Measurements from ENCODE around the gene YWHAG.
"Not testable (repeated sequence)": the region's sequence is repeated elsewhere in the genome, so short reads cannot be mapped to it uniquely, and the experiment has no call there.

YWHAG gene

GRCh38 chr7:76347710-76348109, 11.1 kb downstream of the YWHAG start:
- DNase-seq (ENCODE audit: low read depth), result no peak

DNA sequence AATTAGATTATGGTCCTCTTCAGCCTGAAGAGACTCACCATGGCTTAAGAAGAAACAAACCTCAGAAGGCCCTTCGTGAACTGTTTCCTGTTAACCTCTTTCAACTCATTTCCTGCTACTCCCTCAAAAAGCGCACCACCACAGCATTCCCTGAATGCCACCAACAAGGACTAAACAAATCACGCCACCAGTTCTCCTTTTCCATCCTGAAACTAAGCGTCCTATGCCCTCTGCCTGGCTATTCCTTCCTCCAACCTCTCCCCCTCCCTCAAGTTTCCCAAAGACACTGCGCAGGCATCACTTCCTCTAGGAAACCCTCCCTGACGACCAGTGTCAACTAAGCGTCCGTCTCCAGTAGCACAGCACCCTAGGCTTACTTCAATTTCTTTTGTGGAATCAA, 12.0 kb downstream of the YWHAG start:
- DNase-seq (ENCODE audit: low read depth), result no peak

DNA sequence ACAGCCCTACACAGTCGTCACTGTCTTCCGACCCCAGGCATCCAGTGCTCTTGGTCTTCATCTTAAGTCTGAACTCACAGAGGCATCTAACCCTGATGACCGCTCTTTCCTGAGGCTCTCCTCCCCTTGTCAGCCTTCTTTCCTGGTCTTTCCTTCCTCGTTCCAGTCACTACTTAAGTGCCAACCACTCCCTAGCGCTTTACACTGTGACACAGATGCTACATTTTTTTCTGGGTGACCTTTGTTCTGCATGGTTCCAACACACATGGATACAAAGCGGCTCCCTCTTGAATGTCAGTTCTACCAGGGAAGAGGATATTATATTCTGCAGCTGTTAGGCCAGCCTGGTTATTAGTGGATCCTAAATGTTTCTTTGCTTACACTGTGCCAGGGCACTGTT, 12.7 kb downstream of the YWHAG start:
- no peak for DNase-seq (ENCODE audit: low read depth)

- DNase-seq (ENCODE audit: low read depth), result no peak
Observed at GRCh38 chr7:76343931-76344321, 14.9 kb downstream of the YWHAG start.

DNA sequence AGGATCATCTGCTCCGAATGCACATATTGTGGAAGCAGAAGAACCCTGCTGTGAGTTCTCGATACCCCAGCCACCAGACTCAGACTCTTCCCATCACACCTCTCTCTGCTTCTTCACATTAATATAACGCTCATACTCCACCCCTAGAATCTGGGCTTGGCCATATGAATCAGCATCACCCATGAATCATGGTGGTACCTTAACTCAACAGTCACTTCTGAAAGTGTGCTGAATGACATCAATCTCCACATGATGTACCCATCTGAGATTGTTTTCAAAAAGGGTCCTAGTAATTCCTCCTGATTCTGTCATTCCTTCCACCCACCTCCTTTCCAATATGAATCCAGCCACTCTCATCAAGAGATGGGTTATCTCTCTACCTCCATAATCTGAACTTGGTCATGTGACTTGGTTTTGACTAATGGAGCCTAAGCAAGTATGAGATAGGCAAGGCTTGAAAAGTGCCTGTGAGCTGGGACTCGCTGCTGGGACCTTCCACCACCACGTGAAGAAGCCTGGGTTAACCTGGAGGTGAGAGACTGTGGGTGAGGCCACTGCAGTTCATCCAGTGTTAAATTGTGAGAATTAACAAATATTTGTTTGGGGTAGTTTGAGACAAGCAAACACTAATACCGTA, 15.4 kb downstream of the YWHAG start:
- DNase-seq (ENCODE audit: low read depth), result peak; percentile 56

GRCh38 chr7:76342222-76342621, 16.6 kb downstream of the YWHAG start:
- DNase-seq (ENCODE audit: low read depth), result no peak

DNA sequence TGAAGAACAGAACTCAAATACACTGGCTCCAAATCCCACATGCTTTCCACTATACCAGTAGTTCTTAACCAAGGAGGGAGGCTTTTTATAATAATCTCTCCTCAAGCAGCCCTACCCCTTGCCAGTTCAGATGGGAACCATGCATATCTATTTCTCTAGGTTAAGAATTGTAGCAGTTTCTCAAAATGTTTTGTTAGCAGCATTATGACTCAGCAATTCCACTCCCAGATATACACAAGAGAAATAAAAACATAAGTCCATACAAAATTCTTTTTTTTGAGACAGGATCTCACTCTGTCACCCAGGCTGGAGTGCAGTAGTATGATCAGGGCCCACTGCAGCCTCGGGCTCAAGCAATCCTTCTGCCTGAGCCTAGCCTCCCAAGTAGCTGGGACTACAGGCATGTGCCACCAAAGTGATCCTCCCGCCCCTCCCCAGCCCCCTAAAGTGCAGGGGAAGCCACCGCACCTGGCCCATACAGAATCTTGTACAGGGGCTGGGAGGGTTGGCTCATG, 18.1 kb downstream of the YWHAG start:
- peak; percentile 32 for DNase-seq (ENCODE audit: low read depth)

DNA sequence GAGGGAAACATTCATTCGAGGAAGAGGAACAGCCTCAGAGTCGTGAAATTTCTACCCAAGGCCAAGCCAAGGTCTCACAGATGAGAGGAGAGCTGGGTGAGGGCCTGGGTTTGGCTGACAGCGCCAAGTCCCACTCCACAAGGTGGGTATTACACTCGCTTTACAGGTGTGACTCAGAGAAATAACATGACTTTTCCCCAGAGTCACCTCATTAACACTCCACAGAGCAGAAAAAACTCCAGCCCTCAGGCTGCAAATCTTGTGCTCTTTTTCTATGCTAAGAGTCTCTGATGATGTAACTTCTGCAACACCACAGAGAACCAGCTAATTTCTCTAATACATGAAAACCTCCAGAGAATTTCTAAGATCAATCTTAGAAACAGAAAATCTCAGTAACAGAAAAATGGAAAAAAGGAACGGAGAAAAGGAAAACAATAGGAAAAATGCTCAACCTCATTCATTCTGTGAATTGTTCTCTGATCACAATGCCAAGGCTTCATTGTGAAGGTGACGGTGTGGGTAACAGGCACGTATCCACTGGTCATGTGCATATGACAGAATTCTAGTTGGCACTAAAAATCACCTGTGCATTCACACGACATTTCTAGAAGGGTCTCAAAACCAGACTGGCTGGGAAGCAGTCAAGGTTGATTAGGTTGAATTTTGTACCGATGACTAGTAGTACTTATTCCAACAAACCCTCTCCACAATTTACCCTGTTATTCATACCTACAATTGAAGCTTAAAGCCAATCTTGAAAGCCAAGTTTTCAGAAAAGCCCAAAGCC, 20.3 kb downstream of the YWHAG start:
- DNase-seq (ENCODE audit: low read depth), result peak; percentile 36

DNA sequence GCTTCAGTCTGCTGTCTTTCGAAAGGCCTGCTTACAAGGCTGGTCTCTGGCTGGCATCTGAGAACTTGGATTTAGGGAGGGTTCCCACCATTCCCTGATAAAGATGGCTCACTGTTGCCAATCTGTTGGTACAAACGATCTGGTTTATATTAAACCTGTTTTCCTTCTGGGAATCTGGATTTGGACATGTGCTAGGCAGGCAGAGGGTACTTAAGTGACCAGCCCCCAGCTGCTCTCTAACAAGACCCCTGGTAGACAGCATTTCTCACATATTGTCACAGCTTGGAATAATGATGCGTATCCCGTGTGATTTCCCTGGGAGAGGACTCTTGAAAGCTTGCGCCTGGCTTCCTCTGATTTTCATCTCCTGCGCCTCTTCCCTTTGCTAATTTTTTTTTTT, 21.6 kb downstream of the YWHAG start:
- DNase-seq (ENCODE audit: low read depth), result no peak

GRCh38 chr7:76336094-76336493, 22.7 kb downstream of the YWHAG start:
- DNase-seq (ENCODE audit: low read depth), result no peak

- DNase-seq (ENCODE audit: low read depth), result not testable (repeated sequence)
Observed at GRCh38 chr7:76335417-76335816, 23.4 kb downstream of the YWHAG start.

DNA sequence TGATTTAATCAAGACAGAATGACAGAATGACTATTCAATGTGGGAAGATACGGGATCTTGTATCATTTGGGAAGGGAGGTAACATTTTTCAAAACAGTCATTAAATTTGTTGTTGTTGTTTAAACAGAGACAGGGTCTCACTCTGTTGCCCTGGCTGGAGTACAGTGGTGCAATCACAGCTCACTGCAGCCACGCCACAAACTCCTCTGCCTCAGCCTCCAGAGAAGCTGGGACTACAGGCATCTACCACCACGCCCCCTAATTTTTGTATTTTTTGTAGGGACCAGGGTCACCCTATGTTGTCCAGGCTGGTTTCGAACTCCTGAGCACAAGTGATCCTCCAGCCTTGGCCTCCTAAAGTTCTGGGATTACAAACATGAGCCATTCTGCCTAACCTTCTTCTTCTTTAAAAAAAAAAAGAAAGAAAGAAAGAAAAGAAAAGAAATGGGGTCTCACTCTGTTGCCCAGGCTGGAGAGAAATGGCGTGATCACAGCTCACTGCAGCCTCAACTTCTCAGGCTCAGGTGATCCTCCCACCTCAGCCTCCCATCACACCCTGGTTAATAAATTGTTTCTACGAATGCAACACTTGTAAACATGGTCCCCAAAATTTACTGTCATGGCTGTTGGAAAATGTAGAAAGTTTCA, 24.3 kb downstream of the YWHAG start:
- DNase-seq (ENCODE audit: low read depth), result no peak

DNA sequence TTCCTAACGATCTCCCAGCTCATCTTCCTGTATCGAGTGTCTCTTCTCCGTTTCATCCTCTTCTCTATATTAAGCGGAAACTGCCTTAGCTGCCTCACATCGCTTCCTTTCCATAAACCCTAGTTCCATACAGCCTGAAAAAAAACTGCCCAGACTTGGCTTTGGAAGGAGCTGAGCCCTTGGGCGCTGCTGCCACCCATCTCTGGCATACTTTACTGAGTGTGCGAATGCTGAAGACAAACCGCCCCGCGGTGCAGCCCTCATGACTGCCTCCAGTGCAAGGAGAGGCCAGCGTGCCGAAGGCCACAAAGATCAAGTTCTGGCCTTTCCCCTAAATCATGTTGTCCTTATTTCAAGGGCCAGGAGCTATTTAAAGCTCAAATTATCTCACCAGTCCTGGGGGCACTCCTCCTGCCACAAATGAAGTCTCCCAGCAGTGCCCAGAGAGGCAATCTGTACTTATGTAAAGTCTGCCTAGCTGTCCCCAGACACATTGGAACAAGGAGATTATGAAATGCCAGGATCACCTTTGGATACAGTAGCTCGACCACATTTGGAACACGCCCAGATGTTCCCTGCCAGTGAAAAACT, 25.2 kb downstream of the YWHAG start:
- DNase-seq (ENCODE audit: low read depth), result no peak

DNA sequence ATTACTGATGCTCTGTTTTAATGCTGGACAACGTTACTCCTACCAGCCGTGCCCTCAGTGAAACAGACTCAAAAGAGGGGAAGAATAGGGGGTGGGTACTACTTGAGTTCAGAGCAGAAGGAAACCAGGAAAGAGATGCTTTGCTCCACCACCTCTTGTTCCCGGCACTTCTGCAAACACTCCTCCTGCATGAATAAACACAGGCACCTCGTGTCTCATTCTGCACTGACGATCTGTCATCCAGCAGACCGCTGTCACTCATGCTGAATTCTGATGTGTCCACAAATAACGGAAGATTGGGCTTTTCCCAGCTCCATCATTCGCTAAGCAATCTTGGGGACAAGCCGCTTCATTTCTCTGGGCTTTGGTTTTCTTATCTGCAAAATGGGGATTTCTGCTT, 26.7 kb downstream of the YWHAG start:
- DNase-seq (ENCODE audit: low read depth), result no peak

- DNase-seq (ENCODE audit: low read depth), result no peak
Observed at GRCh38 chr7:76330673-76331072, 28.1 kb downstream of the YWHAG start.

GRCh38 chr7:76330261-76330660, 28.5 kb downstream of the YWHAG start:
- DNase-seq (ENCODE audit: low read depth), result no peak

DNA sequence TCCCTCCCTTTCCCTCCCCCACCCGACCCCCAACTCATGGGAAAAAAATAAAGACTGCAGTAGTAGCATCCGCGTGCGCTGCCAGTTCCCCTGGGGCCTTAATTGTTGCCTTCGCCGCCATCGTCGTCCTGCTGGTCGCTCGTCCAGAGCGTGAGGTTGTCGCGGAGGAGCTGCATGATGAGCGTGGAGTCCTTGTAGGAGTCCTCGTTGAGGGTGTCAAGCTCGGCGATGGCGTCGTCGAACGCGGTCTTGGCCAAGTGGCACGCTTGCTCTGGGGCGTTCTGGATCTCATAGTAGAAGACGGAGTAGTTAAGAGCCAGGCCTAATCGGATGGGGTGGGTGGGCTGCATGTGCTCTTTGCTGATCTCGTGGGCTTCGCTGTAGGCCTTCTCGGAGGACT, 29.3 kb downstream of the YWHAG start:
- DNase-seq (ENCODE audit: low read depth), result no peak

DNA sequence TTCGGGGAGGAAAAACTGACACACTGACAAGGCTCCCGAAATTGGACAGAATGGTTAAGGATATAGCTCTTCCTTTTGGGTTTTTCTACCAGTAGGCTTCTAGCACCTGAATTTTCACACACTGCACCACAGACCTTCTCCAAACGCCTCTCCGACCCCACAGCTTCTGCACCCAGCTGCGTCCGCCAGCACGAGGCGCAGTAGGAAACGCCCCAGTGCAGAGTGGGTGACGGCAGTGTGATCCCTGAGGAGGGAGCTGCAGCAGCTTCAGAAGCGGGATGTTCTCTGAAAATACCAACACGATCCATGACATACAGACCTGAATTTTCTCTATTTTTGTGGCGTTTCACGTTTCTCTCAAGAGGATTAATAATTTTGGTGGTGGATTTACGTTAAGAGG, 30.4 kb downstream of the YWHAG start:
- DNase-seq (ENCODE audit: low read depth), result no peak

- DNase-seq (ENCODE audit: low read depth), result no peak
Observed at GRCh38 chr7:76327610-76328009, 31.2 kb downstream of the YWHAG start.

- peak; percentile 54 for DNase-seq (ENCODE audit: low read depth)
Observed at GRCh38 chr7:76326646-76327233, 32.1 kb downstream of the YWHAG start.

DNA sequence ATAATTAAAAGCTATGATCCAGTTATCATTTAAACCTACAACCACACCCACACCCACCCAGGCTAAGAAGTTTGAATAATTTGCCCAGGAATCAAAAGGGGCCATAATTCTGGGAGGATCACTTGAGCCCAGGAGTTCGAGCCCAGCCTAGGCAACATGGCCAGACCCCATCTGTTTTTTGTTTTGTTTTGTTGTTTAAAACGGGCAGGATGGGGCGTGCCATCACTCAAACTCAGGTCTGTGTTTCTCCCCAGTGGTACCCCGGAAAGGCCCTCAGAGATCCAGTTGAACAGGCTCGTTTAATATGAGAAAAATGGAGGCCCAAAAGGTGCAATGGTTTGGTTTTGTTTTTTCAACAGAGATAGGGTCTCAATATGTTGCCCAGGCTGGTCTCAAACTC, 33.0 kb downstream of the YWHAG start:
- DNase-seq (ENCODE audit: low read depth), result no peak

- DNase-seq (ENCODE audit: low read depth), result no peak
Observed at GRCh38 chr7:76325092-76325491, 33.7 kb downstream of the YWHAG start.

All from ELR (cell line).